Measurements from ENCODE around the gene KRTDAP. TPM values are rescaled to one million over a fixed set of nuclear protein-coding genes. Genes with fewer than 3 reads are reported as not detected.
A peak's percentile ranks its signal among the peaks of the same experiment; 100 is the strongest.

KRTDAP gene
- total and polyA plus RNA-seq, 2 donors (not counting 3 experiments of a cell fraction or from before 2014, with no cell fraction given): not detected

GRCh38 chr19:35509861-35510625 lies 19.8 kb upstream of the KRTDAP start:
- H3K27me3 ChIP-seq (ENCODE audit: control insufficient read depth in 2 of 2, insufficient read depth in 2 of 2, low read length in 2 of 2): peaks cover 33 to 40% of the 10 kb centered on the region in 2 experiments
- TF ChIP-seq GATA2 (IDR thresholded peaks at IDR 0.05; ENCODE audit: insufficient read depth, insufficient read length, low read depth, low read length) (no peak), EZH2 (IDR thresholded peaks at IDR 0.05; ENCODE audit: borderline replicate concordance, low read depth, low read length, severe bottlenecking) (peak; percentile 96), MYC (IDR thresholded peaks at IDR 0.05; ENCODE audit: low read depth, low read length) (no peak), JUN (IDR thresholded peaks at IDR 0.05; ENCODE audit: borderline replicate concordance, insufficient read depth, insufficient read length, low read depth) (no peak), CTCF (IDR thresholded peaks at IDR 0.05; ENCODE audit: extremely low read depth in 1 of 2, insufficient read depth in 1 of 2, low read depth in 1 of 2, low read length in 2 of 2) (peak; percentile 88 to 94), POLR2A (IDR thresholded peaks at IDR 0.05; ENCODE audit: low read depth, low read length) (no peak), FOS (IDR thresholded peaks at IDR 0.05; ENCODE audit: borderline replicate concordance, insufficient read depth, low read length) (no peak), MAX (IDR thresholded peaks at IDR 0.05; ENCODE audit: insufficient read depth, insufficient read length) (no peak), POLR2AphosphoS5 (IDR thresholded peaks at IDR 0.05; ENCODE audit: insufficient read depth, low read depth, low read length) (no peak)
- no peaks in the 10 kb centered on the region for H3K4me1 ChIP-seq (ENCODE audit: control insufficient read depth, extremely low read depth, insufficient read depth, low read length)
- H3K79me2 ChIP-seq (ENCODE audit: control insufficient read depth, insufficient read depth, low read length): no peaks in the 10 kb centered on the region
- H2AFZ ChIP-seq (ENCODE audit: low read depth, low read length): no peak overlapping the region
- BruUV-seq (replicated peaks): no TSS peak
- dilution Hi-C loops (cut with MboI; ENCODE audit: extremely low pct_ligation_motif_present, low sequenced_read_pairs): no loop called here
- no peak overlapping the region for H3K27ac ChIP-seq (ENCODE audit: insufficient read depth, low read depth, low read length)
- CTCF ChIA-PET: interaction anchor here (0.6 to 4.0 kb wide), 25 partner anchors 9 to 422 kb away, joined by 3 to 28 read pairs (median 4); partner anchors contain the start of genes HAUS5 and SBSN
- H3K4me2 ChIP-seq (ENCODE audit: insufficient read depth, low read length): no peak overlapping the region
- DNase-seq (ENCODE audit: low read depth, low spot score) (peak; percentile 30), FAIRE-seq (peak; percentile 66)
- no peak overlapping the region for H3K4me3 ChIP-seq (replicated peaks in 1 of 3; ENCODE audit: insufficient read depth in 1 of 3, low read depth in 1 of 3, low read length in 3 of 3)
- H3K9me1 ChIP-seq (replicated peaks; ENCODE audit: control insufficient read depth, extremely low read depth, insufficient read depth, low read length): no peaks in the 10 kb centered on the region
- intact Hi-C loops (cut with micrococcal nuclease): loop anchor here (1.0 kb wide), 3 partner anchors 82 to 421 kb away; no protein-coding TSS in a partner anchor
- no peak overlapping the region for H3K9ac ChIP-seq (replicated peaks; ENCODE audit: extremely low read depth, insufficient read depth, low read length)
- no peaks in the 10 kb centered on the region for H3K9me3 ChIP-seq (replicated peaks; ENCODE audit: control insufficient read depth, insufficient read depth, low read length)
- H3K36me3 ChIP-seq (ENCODE audit: control insufficient read depth in 2 of 2, extremely low read depth in 1 of 2, insufficient read depth in 2 of 2, low read length in 2 of 2): no peaks in the 10 kb centered on the region
- POLR2A ChIA-PET: interaction anchor here (0.5 to 0.6 kb wide), 2 partner anchors 194 to 365 kb away, joined by 3 read pairs; partner anchors contain the start of gene ZBTB32
- H4K20me1 ChIP-seq (replicated peaks; ENCODE audit: control insufficient read depth, extremely low read depth, insufficient read depth, low read length): no peaks in the 10 kb centered on the region
